Aorta (tissue), 5 donors: ENCODE measurements around the gene FAR1. TPM values are rescaled to one million over a fixed set of nuclear protein-coding genes. Genes with fewer than 3 reads are reported as not detected.
"Not testable (repeated sequence)": the region's sequence is repeated elsewhere in the genome, so short reads cannot be mapped to it uniquely, and the experiment has no call there.

Experiments used
- ATAC-seq: fragments of 200-7000 bp; cut with Tn5 transposase; one replicate; pipeline ENCODE4 v1.9.1; 2022; ENCODE audit warnings: moderate library complexity; ENCODE audit not compliant: low FRiP score
- DNase-seq, 2 donors: peaks; one replicate each; pipeline ENCODE4 v3.0.0-alpha.2; 2020
- H3K27ac ChIP-seq, 2 donors: one replicate each; pipeline ENCODE4 v1.5.1; 2013; ENCODE audit warnings: low read length in 2 of 2, mild to moderate bottlenecking in 2 of 2, moderate library complexity in 2 of 2, control low read depth in 1 of 2, inconsistent platforms in 1 of 2, low read depth in 1 of 2
- H3K27me3 ChIP-seq, 2 donors: one replicate each; pipeline ENCODE4 v1.6.1; 2013; ENCODE audit warnings: control low read depth in 1 of 2, low read length in 1 of 2, mild to moderate bottlenecking in 1 of 2, moderate library complexity in 1 of 2; ENCODE audit not compliant: insufficient read depth in 2 of 2, control insufficient read depth in 1 of 2
- H3K36me3 ChIP-seq, 2 donors: one replicate each; pipeline ENCODE4 v1.6.1; 2013; ENCODE audit warnings: control low read depth in 1 of 2, low read length in 1 of 2, mild to moderate bottlenecking in 1 of 2; ENCODE audit not compliant: insufficient read depth in 2 of 2, control insufficient read depth in 1 of 2
- H3K4me1 ChIP-seq, 2 donors: one replicate each; pipeline ENCODE4 v1.6.1; 2013; ENCODE audit warnings: low read length in 2 of 2, control low read depth in 1 of 2, mild to moderate bottlenecking in 1 of 2, moderate library complexity in 1 of 2; ENCODE audit not compliant: insufficient read depth in 2 of 2, control insufficient read depth in 1 of 2
- H3K4me3 ChIP-seq, 2 donors: one replicate each; pipeline ENCODE4 v1.5.1; 2013; ENCODE audit warnings: low read length in 2 of 2, control low read depth in 1 of 2, mild to moderate bottlenecking in 1 of 2
- H3K9me3 ChIP-seq: one replicate; pipeline ENCODE4 v1.6.1; 2013; ENCODE audit warnings: mild to moderate bottlenecking, low read length; ENCODE audit not compliant: control insufficient read depth
- WGBS, 2 donors: extraction: QIAGEN DNeasy Blood & Tissue Kit; methylation state at CpG; one replicate each; pipeline ENCODE4 v1.1.7; 2013; 5-methylcytosine and 5-hydroxymethylcytosine counted together
- intact Hi-C, 2 donors: fragments of 100-400 bp; cut with DNase I; formaldehyde crosslinking; loops; one replicate each; pipeline versions ENCODE4 v1.14.2 to v1.15.0; 2022
- polyA plus RNA-seq, 2 donors: library from polyadenylated mRNA; stranded (reverse); fragments of 200-250 nt; gene quantifications; one replicate each; pipeline ENCODE4 v1.2.3, GENCODE V29; 2013
- total RNA-seq, 2 donors: library from RNA; stranded (reverse); fragmentation: NEBNext Ultra II Directional; extraction: Animal tissue kit (Norgen Biotek cat#: 25700); gene quantifications; one replicate each; pipeline ENCODE4 v1.2.1, GENCODE V29; 2021
- donor health status: healthy with polysubstance abuse.
- donor health status: Bipolar disorder and iron deficiency.
- donor health status: DM: no; HTN: no; CAD: no.
- donor health status: DM: no; HTN: no; CAD: no.
- donor health status: DM: yes; HTN: yes; CAD: no.

The FAR1 gene
- total and polyA plus RNA-seq, 4 donors, result 13.4 to 81.8 (median 44.7) TPM

DNA sequence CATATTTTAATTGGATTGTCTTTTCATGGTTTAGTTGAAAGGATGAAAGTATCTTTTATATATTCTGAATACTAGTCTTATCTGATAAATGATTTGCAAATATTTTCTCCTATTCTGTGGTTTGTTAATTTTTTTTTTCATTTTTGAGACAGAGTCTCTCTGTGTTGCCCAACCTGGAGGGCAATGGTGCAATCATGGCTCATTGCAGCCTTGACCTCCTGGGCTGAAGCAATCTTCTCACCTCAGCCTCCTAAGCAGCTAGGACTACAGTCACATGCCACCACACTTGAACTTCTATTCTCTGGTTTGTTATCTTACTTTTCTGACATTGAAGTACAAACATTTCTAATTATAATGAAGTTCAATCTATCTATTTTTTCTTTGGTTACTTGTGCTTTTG, 30.0 kb upstream of the FAR1 start:
- Histone ChIP-seq H3K9me3 (no peaks in the 10 kb centered on the region), H3K4me1 (no peaks in the 10 kb centered on the region), H3K27ac (no peak overlapping the region), H3K4me3 (no peak overlapping the region), H3K27me3 (peaks cover 0 to 1% of the 10 kb centered on the region in 2 donors), H3K36me3 (no peaks in the 10 kb centered on the region)
- intact Hi-C loops, result no loop called here
- ATAC-seq, result no peak
- DNase-seq, result no peak

DNA sequence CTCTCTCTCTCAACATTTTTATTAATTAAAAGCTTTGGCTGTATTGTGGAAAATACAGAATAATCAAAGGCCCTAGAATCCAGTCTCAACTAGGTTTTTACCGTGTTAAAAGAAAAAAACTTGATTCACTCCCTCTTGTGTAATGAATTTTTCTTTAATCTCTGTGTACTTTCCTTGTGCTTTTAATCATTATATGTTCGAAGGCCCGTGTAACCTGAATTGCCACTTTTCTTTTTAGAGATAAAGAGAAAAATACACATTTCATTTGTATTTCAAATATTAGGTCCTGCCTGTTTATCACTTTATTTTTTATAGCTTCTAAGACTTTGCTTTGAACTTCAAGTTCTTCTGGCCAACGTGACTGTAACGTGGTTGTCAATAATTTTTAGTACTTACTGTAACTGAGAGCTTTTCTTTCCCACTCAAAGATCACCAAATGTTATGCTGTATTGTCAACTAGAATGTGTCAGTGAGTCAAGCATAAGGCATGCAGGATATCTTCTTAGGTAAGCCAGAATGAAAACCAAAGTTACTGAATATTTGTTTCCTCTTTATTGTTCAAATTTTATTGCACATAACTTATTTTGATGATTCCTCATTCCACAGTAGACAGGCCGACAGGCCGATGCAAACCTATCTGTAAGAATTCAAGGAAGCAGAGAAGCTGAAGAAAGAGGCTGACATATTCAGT, 23.3 kb upstream of the FAR1 start:
- ATAC-seq (no peak), DNase-seq (no peak)
- intact Hi-C loops, result no loop called here
- 80 to 83% methylated on average over 7 of the region's 7 CpGs for WGBS, 2 donors
- Histone ChIP-seq H3K4me1 (no peaks in the 10 kb centered on the region), H3K36me3 (no peaks in the 10 kb centered on the region), H3K27me3 (no peaks in the 10 kb centered on the region), H3K4me3 (no peak overlapping the region), H3K9me3 (no peaks in the 10 kb centered on the region), H3K27ac (no peak overlapping the region)

DNA sequence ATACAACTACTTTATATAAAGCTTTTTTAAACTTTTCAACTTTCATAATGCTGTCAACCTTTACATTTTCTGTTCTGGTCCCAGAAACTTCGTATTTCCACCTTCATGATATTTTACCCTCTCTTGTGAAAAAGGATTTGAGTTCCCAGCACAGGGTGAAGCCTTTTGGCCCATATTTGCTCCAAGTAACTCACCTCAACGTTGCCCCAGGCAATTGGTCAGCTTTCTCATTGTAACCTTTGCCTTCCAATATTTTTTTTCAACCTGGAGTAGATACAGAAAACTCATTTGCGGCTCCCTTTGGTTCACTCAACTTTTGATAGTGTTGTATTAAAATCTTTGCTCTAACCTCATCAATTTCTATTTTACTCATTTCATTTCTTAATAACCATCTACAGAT, 21.1 kb upstream of the FAR1 start:
- no peaks in the 10 kb centered on the region for H3K9me3 ChIP-seq
- ATAC-seq (no peak), DNase-seq (no peak)
- intact Hi-C loops, result no loop called here
- no peak overlapping the region for H3K4me3 ChIP-seq
- H3K27ac ChIP-seq, result no peak overlapping the region
- H3K36me3 ChIP-seq, result no peaks in the 10 kb centered on the region
- H3K27me3 ChIP-seq, result no peaks in the 10 kb centered on the region
- H3K4me1 ChIP-seq, result no peaks in the 10 kb centered on the region
- 69 to 73% methylated on average over 3 of the region's 3 CpGs for WGBS, 2 donors

DNA sequence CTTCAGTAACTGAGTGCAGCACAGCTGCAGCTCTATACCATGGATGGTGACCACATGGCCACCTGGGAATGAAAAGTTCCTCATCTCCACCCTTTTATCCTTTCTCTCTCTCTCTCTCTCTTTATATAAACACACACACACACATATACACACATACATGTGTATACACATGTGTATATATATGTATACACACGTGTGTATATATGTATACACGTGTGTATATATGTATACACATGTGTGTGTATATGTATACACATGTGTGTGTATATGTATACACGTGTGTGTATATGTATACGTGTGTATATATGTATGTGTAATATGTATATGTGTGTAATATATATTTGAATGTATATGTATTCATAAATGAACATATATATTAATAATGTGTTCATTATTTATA, 18.8 kb upstream of the FAR1 start:
- Histone ChIP-seq H3K9me3 (no peaks in the 10 kb centered on the region), H3K4me1 (no peaks in the 10 kb centered on the region), H3K4me3 (no peak overlapping the region), H3K36me3 (no peaks in the 10 kb centered on the region), H3K27me3 (no peaks in the 10 kb centered on the region), H3K27ac (no peak overlapping the region)
- ATAC-seq (no peak), DNase-seq (no peak)
- 74 to 77% methylated on average over 4 of the region's 4 CpGs for WGBS, 2 donors
- intact Hi-C loops, result no loop called here

DNA sequence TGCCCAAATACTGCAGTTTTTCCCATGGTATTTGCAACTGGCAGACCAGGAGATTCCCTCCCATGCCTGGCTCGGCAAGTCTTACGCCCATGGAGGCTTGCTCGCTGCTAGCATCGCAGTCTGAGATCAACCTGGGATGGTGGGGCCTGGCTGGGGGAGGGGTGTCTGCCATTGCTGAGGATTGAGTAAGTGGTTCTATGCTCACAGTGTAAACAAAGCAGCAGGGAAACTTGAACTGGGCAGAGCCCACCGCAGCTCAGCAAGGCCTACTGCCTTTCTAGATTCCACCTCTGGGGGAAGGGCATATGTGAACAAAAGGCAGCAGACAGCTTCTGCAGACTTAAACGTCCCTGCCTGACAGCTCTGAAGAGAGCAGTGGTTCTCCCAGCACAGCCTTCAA, 17.0 kb upstream of the FAR1 start:
- H3K4me3 ChIP-seq, H3K4me1 ChIP-seq: not testable (repeated sequence)
- 63 to 65% methylated on average over 6 of the region's 6 CpGs for WGBS, 2 donors

DNA sequence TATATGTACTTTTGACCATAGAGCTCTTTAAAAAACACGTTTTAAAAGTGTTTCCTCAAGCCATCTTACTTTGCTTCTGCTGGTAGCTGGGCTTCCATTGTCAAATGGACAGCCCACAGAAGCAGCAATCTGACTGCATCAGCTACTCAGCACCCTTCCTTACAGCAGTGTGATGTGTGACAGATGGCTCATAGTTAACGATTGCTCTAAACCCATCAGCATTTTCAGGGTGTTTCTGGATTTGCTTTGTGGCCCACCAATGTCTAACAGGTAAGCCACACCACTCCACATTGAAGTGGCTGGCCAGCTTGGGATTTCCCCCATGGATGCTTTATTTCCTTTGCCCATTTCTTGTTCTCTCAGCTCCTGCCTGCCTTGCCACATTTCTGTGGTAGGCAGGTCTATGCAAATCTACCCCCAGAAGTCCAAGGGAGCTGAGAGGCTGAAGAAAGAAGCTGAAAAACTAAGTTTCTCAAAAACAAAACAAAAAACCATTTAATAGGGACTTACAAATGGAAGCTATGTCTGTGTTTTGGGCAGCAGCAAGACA, 7.3 kb upstream of the FAR1 start:
- 52 to 54% methylated on average over 2 of the region's 2 CpGs for WGBS, 2 donors
- Histone ChIP-seq H3K27me3 (no peaks in the 10 kb centered on the region), H3K4me1 (no peaks in the 10 kb centered on the region), H3K36me3 (no peaks in the 10 kb centered on the region), H3K4me3 (no peak overlapping the region), H3K9me3 (peaks cover 6% of the 10 kb centered on the region), H3K27ac (no peak overlapping the region)
- intact Hi-C loops, result loop anchor here in 1 of 2 donors (10.0 kb wide), 1 partner anchor 196 kb away; the partner anchor contains the start of gene BTBD10
- ATAC-seq (no peak), DNase-seq (no peak)

More for the DNA sequence above, 17.0 kb upstream of the FAR1 start:
- H3K36me3 ChIP-seq, H3K27me3 ChIP-seq, H3K27ac ChIP-seq, H3K9me3 ChIP-seq, DNase-seq, intact Hi-C loops, ATAC-seq: not testable (repeated sequence)

DNA sequence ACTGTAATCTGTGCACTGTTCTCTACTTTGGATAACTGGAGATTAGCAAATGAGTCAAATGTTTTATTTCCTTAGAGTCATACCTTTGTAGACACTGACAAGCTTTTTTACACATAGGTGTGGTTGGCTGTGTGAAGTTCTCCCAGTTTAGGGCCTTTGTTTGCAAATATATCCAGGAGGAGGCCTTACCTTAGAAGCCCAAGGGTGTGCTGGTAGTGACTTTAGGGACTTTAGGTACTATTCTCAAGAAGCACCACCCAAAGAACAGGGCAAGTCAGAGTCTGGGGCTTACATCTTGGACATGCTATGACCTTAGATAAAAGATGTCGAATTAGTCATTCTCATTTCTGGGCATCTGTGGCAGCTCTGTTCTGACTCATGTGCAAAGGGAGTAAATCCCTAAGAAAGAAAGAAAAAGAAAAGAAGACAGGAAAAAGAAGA, 4.8 kb upstream of the FAR1 start:
- intact Hi-C loops, result loop anchor here in 1 of 2 donors (10.0 kb wide), 1 partner anchor 199 kb away; the partner anchor contains the start of gene BTBD10

DNA sequence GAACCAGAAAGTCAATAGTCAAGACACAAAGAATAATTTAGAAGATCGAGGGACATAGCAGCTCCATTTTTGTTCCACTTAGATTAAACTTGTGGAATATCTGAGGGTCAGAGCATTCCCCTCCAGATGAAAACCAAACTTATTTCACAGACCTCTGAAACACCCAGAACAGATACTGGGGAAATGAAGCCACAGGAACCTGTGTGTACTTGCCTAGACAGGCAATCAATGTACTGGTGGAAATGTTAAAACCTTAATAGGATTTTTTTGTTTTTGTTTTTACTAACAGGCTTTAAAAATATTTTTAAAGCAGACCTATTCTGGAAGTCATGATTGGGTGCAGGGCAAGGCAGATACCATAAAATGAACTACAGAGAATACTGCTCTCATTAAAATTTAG, 4.1 kb upstream of the FAR1 start:
- no peak overlapping the region for H3K4me3 ChIP-seq
- no peaks in the 10 kb centered on the region for H3K27me3 ChIP-seq
- no peak overlapping the region for H3K27ac ChIP-seq
- ATAC-seq (no peak), DNase-seq (no peak)
- H3K36me3 ChIP-seq, result no peaks in the 10 kb centered on the region
- intact Hi-C loops, result loop anchor here in 1 of 2 donors (10.0 kb wide), 1 partner anchor 200 kb away; the partner anchor contains the start of gene BTBD10
- H3K9me3 ChIP-seq, result peaks cover 6% of the 10 kb centered on the region
- H3K4me1 ChIP-seq, result no peaks in the 10 kb centered on the region
- 83 to 89% methylated on average over 1 of the region's 1 CpG for WGBS, 2 donors

More for the DNA sequence above, 4.8 kb upstream of the FAR1 start:
- Histone ChIP-seq H3K27ac (no peak overlapping the region), H3K4me1 (no peaks in the 10 kb centered on the region), H3K36me3 (no peaks in the 10 kb centered on the region), H3K4me3 (no peak overlapping the region), H3K27me3 (no peaks in the 10 kb centered on the region), H3K9me3 (peaks cover 6% of the 10 kb centered on the region)
- ATAC-seq (no peak), DNase-seq (no peak)
- WGBS, 2 donors, result 65 to 67% methylated on average over 1 of the region's 1 CpG

DNA sequence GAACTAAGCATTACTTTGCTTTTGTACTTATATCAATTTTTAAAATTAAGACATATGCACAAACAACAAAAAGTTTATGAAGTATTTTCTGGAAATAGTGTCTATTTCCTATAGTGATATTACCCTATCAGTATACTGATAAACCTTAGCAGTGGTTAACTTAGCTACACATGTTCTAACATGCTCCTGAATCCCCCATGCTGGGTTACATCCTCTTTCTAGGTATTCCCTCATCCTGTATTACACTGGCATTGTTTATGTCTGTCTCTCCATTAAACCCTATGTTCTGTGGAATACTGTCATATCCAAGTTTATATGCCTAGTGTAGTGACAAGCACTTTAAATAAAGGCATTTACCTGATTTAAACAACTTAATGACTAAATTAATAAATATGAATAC, 1.8 kb upstream of the FAR1 start:
- DNase-seq, result no peak
- H3K4me3 ChIP-seq, result no peak overlapping the region
- no peaks in the 10 kb centered on the region for H3K36me3 ChIP-seq
- no peak for ATAC-seq
- no peaks in the 10 kb centered on the region for H3K27me3 ChIP-seq
- intact Hi-C loops, result loop anchor here in 1 of 2 donors (10.0 kb wide), 1 partner anchor 202 kb away; the partner anchor contains the start of gene BTBD10
- H3K9me3 ChIP-seq, result no peaks in the 10 kb centered on the region
- H3K27ac ChIP-seq, result no peak overlapping the region
- no peaks in the 10 kb centered on the region for H3K4me1 ChIP-seq
